CD4-positive, alpha-beta T cell treated with Interferon alpha-2 for 1 hour (primary cell): Measurements from ENCODE around the gene GLCCI1.
"Not testable (repeated sequence)": the region's sequence is repeated elsewhere in the genome, so short reads cannot be mapped to it uniquely, and the experiment has no call there.

Experiments used
- DNase-seq, 2 donors: peaks; one replicate each; pipeline ENCODE4 v3.0.0-alpha.2; 2020 to 2022

The GLCCI1 gene

DNA sequence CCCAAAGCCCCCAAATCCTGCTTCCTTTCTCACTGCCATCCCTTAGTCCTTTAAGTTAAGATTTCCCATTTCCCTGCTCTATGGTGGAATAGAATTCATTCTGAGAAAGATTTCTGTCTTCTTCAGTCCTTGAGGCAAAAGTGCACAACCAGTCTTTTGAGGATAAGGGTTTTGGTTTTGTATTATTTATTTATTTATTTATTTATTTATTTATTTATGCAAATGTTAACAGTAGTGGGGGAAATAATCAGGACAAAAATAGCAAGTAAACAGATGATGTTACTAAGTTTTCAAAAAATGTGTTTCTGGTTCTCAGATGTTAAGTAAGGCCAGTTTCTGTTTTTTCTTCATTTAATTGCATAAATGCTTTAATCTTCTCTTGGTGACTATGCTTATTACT lies 84.2 kb downstream of the GLCCI1 start:
- DNase-seq: no peak

DNA sequence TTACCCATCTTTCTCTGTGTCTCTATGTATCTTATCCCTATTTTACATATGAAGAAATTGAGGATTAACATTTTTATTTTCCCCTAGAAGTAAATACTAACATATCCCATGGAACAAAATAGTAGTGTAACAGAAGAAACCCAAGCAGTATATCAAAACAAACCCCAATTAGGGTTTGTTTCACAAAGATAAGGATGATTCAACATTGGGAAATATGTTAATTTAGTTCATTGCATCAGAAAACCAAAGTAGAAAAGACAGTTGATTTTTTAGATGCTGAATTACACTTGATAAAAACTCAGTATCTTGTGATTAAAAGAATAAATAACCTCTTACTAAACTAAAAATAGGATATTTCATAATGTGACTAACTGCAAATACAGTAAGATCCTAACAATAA lies 87.8 kb downstream of the GLCCI1 start:
- DNase-seq: no peak

DNA sequence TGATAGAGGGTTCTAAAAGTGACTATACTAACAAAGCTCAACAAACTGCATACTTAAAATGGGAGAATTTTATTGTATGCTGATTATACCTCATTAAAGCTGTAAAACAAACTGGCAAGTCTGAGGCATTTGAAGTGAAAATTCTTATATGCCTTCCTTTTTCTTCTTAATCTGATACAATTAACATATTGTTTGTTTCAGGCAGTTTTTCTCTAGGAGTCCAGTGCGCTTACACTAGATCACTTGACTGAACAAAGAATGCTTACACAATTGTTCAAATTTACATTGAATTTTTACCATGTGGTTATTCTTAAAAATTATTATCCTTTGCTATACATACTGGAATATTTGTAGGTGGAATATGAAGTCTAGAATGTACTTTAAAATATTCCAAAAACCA lies 89.0 kb downstream of the GLCCI1 start:
- no peak for DNase-seq

DNA sequence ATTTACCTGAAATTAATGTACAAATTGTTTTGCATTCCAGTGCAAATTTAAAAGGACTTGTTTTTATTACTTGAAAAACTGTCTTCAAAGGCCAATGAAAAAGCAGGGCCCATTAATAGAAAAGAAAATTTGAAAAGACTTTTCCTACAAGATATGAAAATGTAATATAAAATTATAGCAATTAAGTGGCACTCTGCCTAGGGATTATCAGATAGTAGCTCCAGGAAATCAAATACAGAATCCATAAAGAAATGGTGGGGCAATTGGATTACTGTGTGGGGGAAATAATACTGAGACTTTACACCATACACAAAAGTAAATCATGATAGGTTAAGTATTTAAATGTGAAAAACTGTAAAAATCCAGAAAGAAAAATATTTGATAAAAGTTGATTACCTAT lies 89.7 kb downstream of the GLCCI1 start:
- no peak for DNase-seq

DNA sequence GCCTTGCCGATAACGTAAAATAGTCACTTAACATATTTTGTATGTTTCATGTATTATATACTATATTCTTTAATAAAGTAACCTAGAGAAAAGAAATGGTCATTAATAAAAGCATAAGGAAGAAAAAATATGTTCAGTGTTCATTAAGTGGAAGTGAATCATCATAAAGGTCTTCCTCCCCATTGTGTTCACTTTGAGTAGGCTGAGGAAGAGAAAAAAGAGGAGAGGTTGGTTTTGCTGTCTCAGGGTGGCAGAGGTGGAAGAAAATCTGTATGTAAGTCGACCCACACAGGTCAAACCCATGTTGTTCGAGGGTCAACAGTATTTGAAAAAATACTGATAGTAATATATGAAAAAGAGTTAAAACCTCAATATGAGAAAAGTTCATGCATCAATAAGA lies 90.3 kb downstream of the GLCCI1 start:
- DNase-seq: no peak

DNA sequence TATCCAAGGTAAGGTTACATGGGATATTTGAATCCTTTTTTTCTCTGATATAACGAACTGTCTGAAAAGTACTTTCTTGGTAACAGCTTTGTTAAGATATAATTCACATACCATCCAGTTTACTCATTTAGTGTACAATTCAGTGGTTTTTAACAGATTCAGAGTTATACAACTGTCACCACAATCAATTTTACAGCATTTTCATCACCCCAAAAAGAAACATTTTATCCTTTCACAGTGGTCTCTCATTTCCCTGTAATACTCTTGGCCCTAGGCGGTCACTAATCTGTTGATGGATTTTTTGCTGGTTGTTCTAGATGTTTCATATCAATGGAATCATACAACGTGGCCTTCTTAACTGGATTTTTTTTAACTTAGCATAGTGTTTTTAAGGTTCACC lies 91.6 kb downstream of the GLCCI1 start:
- no peak for DNase-seq

DNA sequence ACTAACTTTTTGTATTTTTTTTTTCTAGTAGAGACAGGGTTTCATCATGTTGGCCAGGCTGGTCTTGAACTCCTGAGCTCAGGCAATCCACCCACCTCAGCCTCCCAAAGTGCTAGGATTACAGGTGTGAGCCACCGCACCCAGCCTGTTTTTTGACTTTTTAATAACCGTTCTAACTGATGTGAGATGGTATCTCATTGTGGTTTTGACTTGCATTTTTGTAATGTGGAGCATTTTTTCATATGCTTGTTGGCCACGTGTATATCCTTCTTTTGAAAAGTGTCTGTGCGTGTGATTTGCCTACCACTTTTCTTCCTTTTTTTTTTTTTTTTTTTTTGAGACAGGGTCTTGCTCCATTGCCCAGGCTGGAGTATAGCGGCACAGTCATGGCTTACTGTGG lies 94.7 kb downstream of the GLCCI1 start:
- not testable (repeated sequence) for DNase-seq

DNA sequence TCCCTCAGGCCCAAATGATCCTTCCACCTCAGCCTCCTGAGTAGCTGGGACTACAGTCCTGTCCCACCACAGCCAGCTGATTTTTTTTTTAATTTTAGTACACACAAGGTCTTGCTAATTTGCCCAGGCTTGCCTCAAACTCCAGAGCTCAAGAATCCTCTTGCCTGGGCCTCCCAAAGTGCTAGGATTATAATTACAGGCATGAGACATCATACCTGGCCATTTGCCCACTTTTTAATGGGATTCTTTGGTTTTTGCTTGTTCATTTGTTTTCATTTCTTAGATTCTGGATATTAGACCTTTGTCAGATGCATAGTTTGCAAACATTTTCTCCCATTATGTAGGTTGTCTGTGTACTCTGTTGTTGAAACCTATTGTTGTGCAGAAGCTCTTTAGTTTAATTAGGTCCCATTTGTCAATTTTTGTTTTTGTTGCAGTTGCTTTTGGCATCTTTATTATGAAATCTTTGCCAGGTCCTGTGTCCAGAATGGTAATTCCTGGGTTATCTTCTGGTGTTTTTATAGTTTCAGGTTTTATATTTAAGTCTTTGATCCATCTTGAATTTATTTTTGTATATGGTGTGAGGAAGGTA lies 95.2 kb downstream of the GLCCI1 start:
- no peak for DNase-seq

DNA sequence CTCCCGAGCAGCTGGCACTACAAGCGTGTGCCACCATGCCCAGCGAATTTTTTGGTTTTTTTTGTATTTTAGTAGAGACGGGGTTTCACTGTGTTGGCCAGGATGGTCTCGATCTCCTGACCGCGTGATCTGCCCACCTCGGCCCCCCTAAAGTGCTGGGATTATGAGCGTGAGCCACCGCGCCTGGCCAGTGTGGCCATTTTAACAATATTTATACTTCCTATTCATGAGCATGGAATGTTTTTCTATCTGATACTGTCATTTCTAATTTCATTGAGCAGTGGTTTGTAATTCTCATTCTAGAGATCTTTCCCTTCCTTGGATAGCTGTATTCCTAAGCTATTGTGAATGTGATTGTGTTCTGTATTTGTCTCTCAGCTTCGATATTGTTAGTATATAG lies 96.2 kb downstream of the GLCCI1 start:
- no peak for DNase-seq

DNA sequence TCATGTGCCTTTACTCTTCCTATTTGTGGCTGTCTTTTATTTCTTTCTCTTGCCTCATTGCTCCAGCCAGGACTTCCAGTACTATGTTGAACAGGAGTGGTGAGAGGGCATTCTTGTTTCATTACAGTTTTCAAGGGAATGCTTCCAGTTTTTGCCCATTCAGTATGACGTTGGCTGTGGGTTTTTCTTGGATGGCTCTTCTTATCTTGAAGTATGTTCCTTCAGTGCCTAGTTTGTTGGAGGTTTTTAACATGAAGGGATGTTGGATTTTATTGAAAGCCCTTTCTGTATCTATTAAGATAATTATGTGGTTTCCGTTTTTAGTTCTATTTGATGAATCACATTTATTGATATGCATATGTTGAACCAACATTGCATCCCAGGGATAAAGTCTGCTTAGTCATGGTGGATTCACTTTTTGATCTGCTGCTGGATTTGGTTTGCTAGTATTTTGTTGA lies 96.8 kb downstream of the GLCCI1 start:
- DNase-seq: no peak

DNA sequence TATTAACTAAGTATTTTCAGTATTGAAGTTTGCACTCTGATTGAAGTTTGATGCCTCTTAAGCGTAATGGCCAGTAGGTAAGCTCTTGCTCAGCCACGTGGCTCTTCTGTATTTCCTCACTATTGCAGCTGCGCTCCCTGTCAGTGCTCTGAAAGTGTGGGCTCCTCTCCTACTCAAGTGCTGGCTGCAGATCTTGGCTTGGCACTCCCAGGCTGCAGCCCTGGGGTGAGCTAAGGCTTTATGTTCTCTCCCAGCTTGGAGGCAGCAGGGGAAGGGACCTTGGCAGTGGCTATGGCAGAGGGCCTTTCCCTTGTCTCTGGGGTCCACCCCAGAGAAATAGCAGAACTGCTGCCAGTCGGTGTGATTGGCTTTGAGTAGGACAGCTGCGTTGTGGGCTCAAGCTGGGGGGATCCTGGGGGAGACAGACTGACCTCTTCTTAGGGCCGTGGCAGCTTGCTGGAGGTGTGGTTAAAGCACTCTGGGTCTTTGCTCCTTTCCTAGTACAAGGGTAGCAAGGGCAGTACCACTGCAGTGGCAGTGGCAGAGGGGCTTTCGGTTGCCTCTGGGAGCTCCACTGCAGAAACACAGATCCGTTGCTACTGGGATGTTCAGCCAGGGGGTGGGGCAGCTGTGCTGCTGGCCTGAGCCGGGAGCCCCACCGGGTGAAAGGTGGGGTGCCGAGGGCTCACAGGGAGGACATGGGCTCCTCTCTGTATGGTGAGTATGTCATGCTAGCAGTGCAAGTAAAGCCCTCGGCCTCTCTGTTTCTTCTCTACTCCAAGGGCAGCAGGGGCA lies 100.5 kb downstream of the GLCCI1 start:
- DNase-seq: no peak

DNA sequence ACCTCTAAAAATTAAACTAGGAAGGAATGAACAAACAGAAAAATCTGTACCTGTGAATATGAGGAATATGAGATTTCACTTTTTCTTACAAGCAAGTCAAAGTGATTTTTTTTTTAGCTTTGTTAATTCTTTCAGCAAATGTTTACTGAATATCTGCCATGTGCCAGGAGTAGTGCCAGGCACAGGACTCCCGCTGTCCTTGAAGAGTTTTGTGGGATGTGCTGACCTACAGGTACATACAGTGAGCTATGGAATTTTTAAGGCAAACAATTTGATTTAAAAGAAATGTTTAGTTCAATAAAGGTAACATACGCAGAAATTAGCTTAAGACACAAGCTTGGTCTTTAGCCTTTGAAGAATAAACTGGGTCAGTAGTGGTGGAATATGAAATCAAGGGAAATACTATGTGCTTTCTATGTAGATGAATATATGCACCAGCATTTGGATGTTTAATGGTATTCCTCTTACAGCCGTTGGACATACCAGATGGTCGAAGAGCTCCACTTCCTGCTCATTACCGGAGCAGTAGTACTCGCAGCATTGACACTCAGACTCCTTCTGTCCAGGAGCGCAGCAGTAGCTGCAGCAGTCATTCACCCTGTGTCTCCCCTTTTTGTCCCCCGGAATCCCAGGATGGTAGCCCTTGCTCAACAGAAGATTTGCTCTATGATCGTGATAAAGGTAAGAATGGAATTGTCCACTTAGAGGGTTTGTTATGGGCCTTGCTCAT lies 102.0 kb downstream of the GLCCI1 start:
- no peak for DNase-seq

DNA sequence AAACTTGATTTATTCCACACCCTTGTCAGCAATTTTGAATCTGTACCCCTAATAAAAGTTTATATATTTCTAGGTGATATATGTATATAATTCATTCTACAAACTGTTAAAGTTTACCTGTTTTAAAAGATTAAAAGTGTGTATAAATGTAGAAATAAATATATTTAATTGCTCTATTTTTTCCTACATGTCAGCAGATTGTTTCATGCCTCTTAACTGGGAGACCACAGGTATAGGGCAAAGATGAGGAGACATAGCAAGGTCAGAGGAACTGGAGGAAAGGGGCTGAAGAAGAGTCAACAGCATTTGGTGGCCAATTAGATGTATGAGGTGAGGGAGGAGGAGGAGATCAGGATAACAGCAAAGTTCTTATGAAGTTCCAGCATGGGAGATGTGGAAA lies 109.8 kb downstream of the GLCCI1 start:
- DNase-seq: no peak

DNA sequence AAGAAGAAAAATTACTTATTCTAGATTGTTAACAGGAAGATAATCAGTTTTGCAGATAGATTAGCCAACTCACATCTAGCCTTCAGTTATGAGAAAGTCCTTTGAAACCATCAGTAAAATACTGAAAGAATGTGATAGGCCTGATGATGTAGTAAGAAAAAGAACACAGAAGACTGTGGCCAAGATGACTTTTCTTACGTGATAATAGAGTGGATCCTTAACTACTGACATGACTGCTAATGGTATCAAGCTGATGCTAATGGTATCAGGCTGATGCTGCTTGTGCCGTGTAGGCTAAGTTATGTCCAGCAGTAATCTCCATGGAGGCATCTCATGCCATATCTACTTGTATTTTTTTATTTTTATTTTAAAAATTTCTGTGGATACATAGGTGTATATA lies 114.2 kb downstream of the GLCCI1 start:
- no peak for DNase-seq

DNA sequence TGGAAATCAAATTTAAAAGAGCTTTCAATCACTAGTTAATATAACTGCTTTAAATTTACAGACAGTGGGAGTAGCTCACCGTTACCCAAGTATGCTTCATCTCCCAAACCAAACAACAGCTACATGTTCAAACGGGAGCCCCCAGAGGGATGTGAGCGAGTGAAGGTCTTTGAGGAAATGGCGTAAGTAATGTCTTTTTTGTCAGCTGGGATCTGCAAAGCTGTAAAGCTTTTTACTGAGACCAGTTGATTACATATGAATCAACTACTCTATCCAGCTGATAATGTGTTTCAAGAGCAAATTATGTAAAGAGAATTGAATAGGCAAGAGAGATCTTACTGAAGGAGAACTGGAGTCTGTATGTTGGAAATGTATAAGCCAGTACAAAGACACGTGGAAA lies 116.2 kb downstream of the GLCCI1 start:
- DNase-seq: no peak

DNA sequence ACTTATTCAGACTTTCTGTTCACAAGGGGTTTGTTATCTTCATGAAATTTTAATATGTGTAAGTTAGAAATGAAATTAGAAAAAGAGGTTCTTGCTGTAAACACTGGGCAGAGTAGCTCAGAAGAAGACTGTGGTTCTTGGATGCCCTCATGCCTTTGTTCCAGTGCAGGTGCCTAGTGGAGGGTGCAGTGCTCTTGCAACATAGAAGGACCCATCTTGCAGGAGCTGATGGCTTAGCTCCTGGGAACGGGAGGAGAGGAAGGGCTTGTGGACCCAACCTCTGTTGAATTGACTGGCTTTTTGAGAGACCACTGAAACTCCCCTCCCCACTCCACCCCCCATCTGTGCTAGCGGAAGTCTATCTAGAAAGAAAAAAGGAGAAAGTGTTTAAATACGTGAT lies 116.8 kb downstream of the GLCCI1 start:
- no peak for DNase-seq

DNA sequence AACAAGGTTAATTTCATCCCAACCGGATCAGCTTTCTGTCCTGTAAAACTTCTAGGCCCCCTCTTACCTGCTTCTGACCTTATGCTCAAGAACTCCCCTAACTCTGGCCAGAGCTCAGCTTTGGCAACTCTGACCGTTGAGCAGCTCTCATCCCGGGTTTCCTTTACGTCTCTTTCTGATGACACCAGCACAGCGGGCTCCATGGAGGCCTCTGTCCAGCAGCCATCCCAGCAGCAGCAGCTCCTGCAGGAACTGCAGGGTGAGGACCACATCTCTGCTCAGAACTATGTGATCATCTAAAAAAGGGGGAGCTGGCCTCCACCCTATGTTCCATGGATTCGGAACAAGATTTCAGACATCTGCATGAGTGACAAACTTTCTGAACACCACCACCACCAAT lies 117.6 kb downstream of the GLCCI1 start:
- no peak for DNase-seq

DNA sequence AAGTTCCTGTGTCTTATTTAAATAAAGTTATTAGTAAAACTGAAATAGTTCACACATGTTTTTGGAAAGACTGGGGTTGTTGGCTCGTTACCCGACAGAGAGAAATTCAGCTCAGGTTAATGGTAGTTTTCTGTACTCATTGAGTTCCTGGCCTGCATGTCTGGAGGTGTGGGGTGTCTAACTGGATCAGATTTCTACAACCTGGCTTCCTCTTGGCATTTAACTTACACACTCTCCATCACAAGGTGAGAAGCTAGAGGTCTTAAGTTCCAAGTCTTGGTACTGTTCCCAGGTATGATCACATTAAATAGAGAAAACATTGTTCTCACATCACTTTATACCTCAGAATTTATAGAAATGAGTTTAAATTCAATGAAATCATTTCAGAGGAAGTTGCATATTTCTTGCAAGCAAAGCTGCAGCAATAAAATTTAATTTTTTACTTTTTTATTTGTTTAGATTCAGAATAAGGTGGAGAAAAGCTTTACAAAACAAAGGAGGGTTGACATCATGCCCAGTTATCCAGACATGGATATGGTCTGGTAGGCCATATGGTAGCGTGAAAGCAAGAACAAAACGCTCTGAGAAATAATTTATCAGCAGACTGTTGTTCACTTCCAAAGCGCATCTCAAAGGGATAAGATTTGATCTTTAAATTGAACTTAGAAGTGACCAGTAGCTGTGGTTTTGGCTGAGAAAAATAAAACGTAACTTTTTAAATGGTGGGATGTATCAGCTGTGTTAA lies 120.6 kb downstream of the GLCCI1 start:
- DNase-seq: no peak

DNA sequence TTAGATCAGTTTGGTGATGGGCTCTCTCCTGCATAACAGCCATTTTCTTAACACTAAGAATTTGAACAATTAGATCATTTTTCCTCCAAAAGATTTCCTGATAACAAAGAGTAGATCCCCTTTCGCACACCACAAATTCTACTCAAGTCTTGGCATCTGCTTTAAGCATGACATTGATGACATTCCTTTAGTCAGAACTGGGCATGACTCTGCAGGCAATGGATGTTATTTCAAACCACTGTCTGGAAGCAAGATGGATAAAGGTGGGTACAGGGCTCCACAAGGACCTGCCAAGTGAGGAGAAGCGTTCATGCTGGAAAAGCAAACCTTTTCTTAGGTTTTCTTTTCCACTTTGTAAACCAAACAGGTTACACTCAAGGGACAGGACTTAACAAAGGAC lies 123.5 kb downstream of the GLCCI1 start:
- DNase-seq: no peak

DNA sequence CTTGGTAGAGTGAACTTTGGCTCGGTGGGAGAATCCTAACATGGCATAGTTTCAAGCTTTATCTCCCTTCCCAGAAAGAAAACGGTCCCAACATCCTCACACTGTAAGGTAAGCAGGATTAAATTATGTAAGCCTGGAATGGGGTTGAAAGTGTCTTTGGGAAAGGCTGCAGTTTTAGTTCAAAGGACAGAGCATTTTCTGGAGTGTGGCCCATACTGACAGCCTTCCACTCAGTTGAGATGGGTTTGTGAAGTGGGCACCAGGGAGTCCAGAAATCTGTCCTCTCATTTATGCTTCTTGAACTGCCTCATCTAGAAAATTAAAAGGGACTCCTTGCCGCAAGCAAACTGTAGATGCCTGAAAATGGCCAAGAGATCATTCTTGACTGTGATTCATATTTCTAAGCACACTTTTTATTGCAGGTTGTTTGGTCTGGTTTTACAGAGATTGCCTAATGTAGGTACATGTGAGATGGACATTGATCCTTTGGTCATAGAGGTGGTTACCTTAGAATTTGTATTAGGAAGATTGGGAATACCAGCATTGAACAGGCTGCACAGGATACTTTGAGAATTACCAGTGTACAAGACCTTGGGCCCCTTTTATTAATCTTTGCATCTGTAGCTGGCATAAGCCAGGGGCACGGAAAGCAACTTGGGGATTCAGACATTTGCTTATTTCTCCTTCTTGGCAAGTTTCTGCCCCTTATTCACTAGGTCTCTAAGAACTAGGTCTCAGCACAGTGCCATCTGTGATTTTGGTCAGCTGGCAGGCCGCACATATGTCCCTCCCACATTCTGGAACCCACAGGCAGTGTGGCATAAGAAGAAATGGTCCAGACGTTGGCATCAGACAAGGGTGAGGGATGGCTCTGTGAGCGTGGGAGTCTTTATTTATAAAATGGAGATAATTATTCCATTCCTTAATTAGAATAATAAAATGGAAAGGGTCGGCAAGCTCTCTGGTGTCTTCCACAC lies 125.9 kb downstream of the GLCCI1 start:
- DNase-seq: no peak

DNA sequence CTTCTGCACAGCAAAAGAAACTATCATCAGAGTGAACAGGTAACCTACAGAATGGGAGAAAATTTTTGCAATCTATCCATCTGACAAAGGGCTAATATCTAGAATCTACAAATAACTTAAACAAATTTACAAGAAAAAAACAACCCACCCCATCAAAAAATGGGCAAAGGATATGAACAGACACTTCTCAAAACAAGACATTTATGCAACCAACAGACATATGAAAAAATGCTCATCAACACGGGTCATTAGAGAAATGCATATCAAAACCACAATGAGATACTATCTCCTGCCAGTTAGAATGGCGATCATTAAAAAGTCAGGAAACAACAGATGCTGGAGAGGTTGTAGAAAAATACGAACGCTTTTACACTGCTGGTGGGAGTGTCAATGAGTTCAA lies 132.7 kb downstream of the GLCCI1 start:
- not testable (repeated sequence) for DNase-seq

DNA sequence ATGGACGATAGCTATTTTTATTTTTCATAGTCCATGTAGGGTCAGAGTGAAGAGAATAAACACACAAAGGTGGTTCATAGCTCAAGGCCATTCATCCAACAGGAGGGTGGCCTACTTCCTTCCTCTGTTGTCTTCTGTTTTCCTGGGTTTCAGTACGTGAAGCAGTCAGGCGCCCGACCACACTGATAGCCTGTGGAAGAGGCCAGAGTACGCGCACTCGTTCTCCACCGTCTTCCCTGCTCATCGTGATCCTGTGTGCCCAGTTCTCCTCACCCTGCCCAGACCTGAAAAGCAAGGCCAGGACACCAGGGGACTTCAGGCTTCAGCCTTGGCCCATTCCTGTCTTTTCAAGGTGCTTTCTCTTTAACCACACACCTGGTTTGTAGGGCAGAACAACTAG lies 134.7 kb downstream of the GLCCI1 start:
- DNase-seq: no peak
